ENCODE results near the gene ELAVL3.

DNA sequence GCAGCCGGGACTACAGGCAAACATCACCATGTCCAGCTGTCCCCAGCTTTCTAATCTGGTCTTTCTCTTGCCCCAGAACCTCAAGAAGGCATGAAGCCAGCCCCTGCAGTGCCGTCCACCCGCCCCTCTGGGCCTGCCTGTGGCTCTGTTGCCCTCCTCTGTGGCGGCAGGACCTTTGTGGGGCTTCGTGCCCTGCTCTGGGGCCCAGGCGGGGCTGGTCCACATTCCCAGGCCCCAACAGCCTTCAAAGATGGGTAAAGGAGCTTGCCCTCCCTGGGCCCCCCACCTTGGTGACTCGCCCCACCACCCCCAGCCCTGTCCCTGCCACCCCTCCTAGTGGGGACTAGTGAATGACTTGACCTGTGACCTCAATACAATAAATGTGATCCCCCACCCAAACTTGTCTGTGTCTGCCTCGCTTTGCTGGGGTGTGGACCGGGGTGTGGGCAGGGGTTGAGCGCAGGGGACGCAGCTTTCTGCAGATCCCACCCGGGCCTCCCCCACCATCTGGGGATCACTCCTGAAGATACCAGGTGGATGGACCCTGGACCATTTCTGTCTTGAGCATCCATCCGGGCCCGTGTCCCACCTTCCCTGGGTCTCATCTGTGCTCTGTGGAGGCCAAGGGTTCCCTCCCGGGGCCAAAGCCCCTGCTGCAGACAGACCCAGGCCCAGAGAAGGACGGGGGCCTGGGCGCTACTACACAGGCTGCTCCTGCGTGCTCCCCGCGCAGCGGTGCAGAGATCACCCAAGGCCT is 30.1 kb downstream of the ELAVL3 start:
- TF ChIP-seq POLR2A (IDR thresholded peaks at IDR 0.05): no peak
- TF ChIP-seq CTCF (IDR thresholded peaks at IDR 0.05): no peak
